Neural progenitor cell (in vitro differentiated cells): Measurements from ENCODE around the gene ARID5A. TPM values are rescaled to one million over a fixed set of nuclear protein-coding genes. Genes with fewer than 3 reads are reported as not detected.

Source experiments
- DNase-seq: peaks from one replicate; pipeline ENCODE4 v3.0.0-alpha.2; 2016; ENCODE audit warnings: low spot score
- H2AFZ ChIP-seq: fragments of 200-600 bp; sonication (generic); replicated peaks from 2 replicates; pipeline ENCODE4 v1.6.1; 2016; ENCODE audit warnings: antibody characterized with exemption
- H3F3A ChIP-seq: fragments of 200-600 bp; sonication (generic); 2 replicates; pipeline ENCODE4 v1.6.1; 2016; ENCODE audit warnings: antibody characterized with exemption, low read depth
- H3K27ac ChIP-seq: fragments of 200-600 bp; sonication (generic); 2 replicates; pipeline ENCODE4 v1.5.1; 2016; ENCODE audit warnings: mild to moderate bottlenecking
- H3K27me3 ChIP-seq: fragments of 200-600 bp; sonication (generic); 2 replicates; pipeline ENCODE4 v1.6.1; 2016; ENCODE audit warnings: mild to moderate bottlenecking, moderate library complexity
- H3K36me3 ChIP-seq: fragments of 200-600 bp; sonication (generic); 2 replicates; pipeline ENCODE4 v1.5.1; 2016
- H3K4me1 ChIP-seq: fragments of 200-600 bp; sonication (generic); 2 replicates; pipeline ENCODE4 v1.6.1; 2016; ENCODE audit warnings: mixed run types
- H3K4me2 ChIP-seq: fragments of 200-600 bp; sonication (generic); 2 replicates; pipeline ENCODE4 v1.6.1; 2016
- H3K4me3 ChIP-seq: fragments of 200-600 bp; sonication (generic); 2 replicates; pipeline ENCODE4 v1.5.1; 2016
- H3K79me2 ChIP-seq: fragments of 200-600 bp; sonication (generic); 2 replicates; pipeline ENCODE4 v1.6.1; 2016; ENCODE audit warnings: low read depth
- H3K9ac ChIP-seq: fragments of 200-600 bp; sonication (generic); 2 replicates; pipeline ENCODE4 v1.6.1; 2016
- H3K9me3 ChIP-seq: fragments of 200-600 bp; sonication (generic); 2 replicates; pipeline ENCODE4 v1.5.1; 2016; ENCODE audit warnings: low read depth
- H4K20me1 ChIP-seq: fragments of 200-600 bp; sonication (generic); 2 replicates; pipeline ENCODE4 v1.6.1; 2016; ENCODE audit warnings: low read depth
- H3K27ac Mint-ChIP-seq: 3 replicates; pipeline ENCODE4 v1.8.0; 2021; ENCODE audit warnings: mixed read lengths
- H3K27me3 Mint-ChIP-seq: 2 replicates; pipeline ENCODE4 v1.8.0; 2022; ENCODE audit warnings: low read depth, mild to moderate bottlenecking, inconsistent platforms, moderate library complexity, mixed read lengths; ENCODE audit not compliant: insufficient read depth
- H3K36me3 Mint-ChIP-seq: 3 replicates; pipeline ENCODE4 v1.8.0; 2021; ENCODE audit warnings: mixed read lengths
- H3K4me1 Mint-ChIP-seq: 3 replicates; pipeline ENCODE4 v1.8.0; 2021; ENCODE audit warnings: mixed read lengths
- H3K4me3 Mint-ChIP-seq: 3 replicates; pipeline ENCODE4 v1.8.0; 2021; ENCODE audit warnings: mild to moderate bottlenecking, moderate library complexity, mixed read lengths
- H3K9me3 Mint-ChIP-seq: 3 replicates; pipeline ENCODE4 v1.8.0; 2020; ENCODE audit warnings: mixed read lengths
- EZH2 ChIP-seq: fragments of 200-600 bp; sonication (generic); IDR thresholded peaks from 2 replicates; pipeline ENCODE4 v1.6.1; 2017; ENCODE audit warnings: antibody characterized with exemption, mild to moderate bottlenecking, moderate library complexity
- EZH2phosphoT487 ChIP-seq: fragments of 200-600 bp; sonication (generic); IDR thresholded peaks from 2 replicates; pipeline ENCODE4 v1.6.1; 2017; ENCODE audit warnings: antibody characterized with exemption
- total RNA-seq: library from RNA; depleted of rRNA; stranded (reverse); fragments of >200 nt; gene quantifications from 2 replicates; pipeline ENCODE4 v1.2.3, GENCODE V29; 2015; ENCODE audit warnings: low replicate concordance
- TF ChIP-seq, protein P1 (sequence below): fragments of 200-600 bp; sonication (generic); IDR thresholded peaks from 2 replicates; pipeline ENCODE4 v1.5.1; 2017; ENCODE audit warnings: antibody characterized with exemption, mild to moderate bottlenecking

The ARID5A gene
- total RNA-seq, 1 donor from 2014 or later: 0.75 TPM

DNA sequence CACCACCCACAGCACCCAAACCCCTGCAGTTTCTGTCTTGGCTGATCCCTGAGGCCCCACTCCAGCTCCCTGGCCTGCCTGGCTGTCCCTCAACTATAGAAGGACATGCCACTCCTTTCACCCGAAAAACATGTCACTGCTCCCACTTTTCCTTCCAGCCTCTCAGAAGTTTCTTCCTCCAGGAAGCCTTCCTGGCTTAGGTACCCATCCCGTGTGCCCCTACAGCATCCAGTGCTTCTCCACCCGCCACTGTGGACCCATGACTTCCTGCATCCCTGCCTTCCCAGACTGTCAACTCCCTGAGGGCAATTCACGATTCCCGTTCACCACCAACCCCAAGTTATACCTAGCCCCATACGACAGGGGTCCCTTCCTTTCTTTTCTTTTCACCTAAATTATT is 21.5 kb downstream of the ARID5A start:
- Histone ChIP-seq H3K9ac (no peak overlapping the region), H3K9me3 (no peaks in the 10 kb centered on the region), H3K36me3 (no peaks in the 10 kb centered on the region), H3K79me2 (no peaks in the 10 kb centered on the region), H3K4me3 (no peak overlapping the region), H3K4me2 (no peak overlapping the region), H3K27me3 (no peaks in the 10 kb centered on the region), H3F3A (no peaks in the 10 kb centered on the region), H3K27ac (no peak overlapping the region), H3K4me1 (no peaks in the 10 kb centered on the region), H2AFZ (no peak overlapping the region), H4K20me1 (no peaks in the 10 kb centered on the region)
- Mint-ChIP-seq H3K4me3 (no peak overlapping the region), H3K36me3 (peaks cover 3% of the 10 kb centered on the region), H3K9me3 (no peaks in the 10 kb centered on the region), H3K27ac (no peak overlapping the region), H3K27me3 (peaks cover 7% of the 10 kb centered on the region), H3K4me1 (no peaks in the 10 kb centered on the region)
- TF ChIP-seq EZH2: no peak
- TF ChIP-seq, protein P1, sequence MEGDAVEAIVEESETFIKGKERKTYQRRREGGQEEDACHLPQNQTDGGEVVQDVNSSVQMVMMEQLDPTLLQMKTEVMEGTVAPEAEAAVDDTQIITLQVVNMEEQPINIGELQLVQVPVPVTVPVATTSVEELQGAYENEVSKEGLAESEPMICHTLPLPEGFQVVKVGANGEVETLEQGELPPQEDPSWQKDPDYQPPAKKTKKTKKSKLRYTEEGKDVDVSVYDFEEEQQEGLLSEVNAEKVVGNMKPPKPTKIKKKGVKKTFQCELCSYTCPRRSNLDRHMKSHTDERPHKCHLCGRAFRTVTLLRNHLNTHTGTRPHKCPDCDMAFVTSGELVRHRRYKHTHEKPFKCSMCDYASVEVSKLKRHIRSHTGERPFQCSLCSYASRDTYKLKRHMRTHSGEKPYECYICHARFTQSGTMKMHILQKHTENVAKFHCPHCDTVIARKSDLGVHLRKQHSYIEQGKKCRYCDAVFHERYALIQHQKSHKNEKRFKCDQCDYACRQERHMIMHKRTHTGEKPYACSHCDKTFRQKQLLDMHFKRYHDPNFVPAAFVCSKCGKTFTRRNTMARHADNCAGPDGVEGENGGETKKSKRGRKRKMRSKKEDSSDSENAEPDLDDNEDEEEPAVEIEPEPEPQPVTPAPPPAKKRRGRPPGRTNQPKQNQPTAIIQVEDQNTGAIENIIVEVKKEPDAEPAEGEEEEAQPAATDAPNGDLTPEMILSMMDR: no peak
- no peak for TF ChIP-seq EZH2phosphoT487
- no peak for DNase-seq

DNA sequence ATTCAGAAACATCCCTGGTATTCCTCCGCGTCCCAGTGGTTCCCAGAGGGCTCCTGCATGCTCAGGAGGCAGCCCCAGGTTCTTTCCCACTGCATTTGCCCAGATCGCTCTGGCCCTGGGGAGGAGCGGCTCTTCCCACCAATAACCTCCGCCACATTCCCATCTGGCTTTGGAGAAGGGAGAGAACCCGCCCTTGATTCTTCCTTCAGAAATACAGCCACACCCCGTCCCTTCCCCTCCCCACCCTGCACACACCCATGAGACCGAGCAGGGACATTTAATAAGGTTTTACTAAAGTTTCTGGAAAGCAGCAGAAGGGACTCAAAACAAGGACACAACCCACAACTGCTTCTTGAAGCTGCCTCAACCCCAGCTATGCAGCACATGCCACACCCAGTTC is 21.9 kb downstream of the ARID5A start:
- no peaks in the 10 kb centered on the region for H3K4me1 ChIP-seq
- no peaks in the 10 kb centered on the region for H3K9me3 Mint-ChIP-seq
- H3K36me3 ChIP-seq: no peaks in the 10 kb centered on the region
- no peaks in the 10 kb centered on the region for H3K9me3 ChIP-seq
- H3K4me3 Mint-ChIP-seq: no peak overlapping the region
- H3K27ac Mint-ChIP-seq: no peak overlapping the region
- no peaks in the 10 kb centered on the region for H3F3A ChIP-seq
- no peak overlapping the region for H3K27ac ChIP-seq
- peaks cover 7% of the 10 kb centered on the region for H3K27me3 Mint-ChIP-seq
- H3K4me1 Mint-ChIP-seq: no peaks in the 10 kb centered on the region
- no peaks in the 10 kb centered on the region for H4K20me1 ChIP-seq
- H2AFZ ChIP-seq: no peak overlapping the region
- no peaks in the 10 kb centered on the region for H3K79me2 ChIP-seq
- no peak overlapping the region for H3K9ac ChIP-seq
- TF ChIP-seq EZH2phosphoT487 (no peak), EZH2 (no peak)
- TF ChIP-seq, protein P1: no peak
- no peak overlapping the region for H3K4me3 ChIP-seq
- H3K36me3 Mint-ChIP-seq: peaks cover 3% of the 10 kb centered on the region
- H3K4me2 ChIP-seq: no peak overlapping the region
- H3K27me3 ChIP-seq: no peaks in the 10 kb centered on the region
- DNase-seq: no peak

DNA sequence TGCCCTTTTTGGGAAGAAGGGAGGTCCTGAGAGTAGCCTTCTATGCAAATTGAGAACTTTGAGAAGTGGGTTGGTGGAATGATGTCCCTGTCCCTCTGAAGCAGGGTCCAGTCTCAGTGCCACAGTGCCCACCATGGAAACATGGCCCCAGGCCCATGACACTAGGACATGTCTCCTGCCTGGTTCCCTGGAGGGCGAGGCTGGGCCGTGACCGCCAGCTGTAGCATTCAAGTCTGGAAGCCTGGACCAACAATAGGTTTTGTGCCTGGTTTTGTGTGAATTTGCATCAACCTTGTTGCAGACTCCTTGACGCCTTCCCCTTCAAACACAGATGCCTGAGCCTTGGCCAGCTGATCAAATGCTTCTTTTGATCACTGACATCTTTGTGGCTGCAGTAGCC is 27.5 kb downstream of the ARID5A start:
- H3K36me3 ChIP-seq: no peaks in the 10 kb centered on the region

More for the DNA sequence above, 27.5 kb downstream of the ARID5A start:
- DNase-seq: no peak
- Mint-ChIP-seq H3K36me3 (peaks cover 2% of the 10 kb centered on the region), H3K9me3 (no peaks in the 10 kb centered on the region), H3K27ac (no peak overlapping the region), H3K4me3 (no peak overlapping the region), H3K4me1 (no peaks in the 10 kb centered on the region), H3K27me3 (peaks cover 2% of the 10 kb centered on the region)
- no peak overlapping the region for H3K4me3 ChIP-seq
- peaks cover 9% of the 10 kb centered on the region for H3K4me1 ChIP-seq
- H3K27ac ChIP-seq: no peak overlapping the region
- no peak overlapping the region for H3K4me2 ChIP-seq
- H3K9ac ChIP-seq: no peak overlapping the region
- H4K20me1 ChIP-seq: no peaks in the 10 kb centered on the region
- TF ChIP-seq EZH2phosphoT487: no peak
- TF ChIP-seq, protein P1: no peak
- no peak for TF ChIP-seq EZH2
- no peaks in the 10 kb centered on the region for H3K9me3 ChIP-seq
- no peaks in the 10 kb centered on the region for H3K79me2 ChIP-seq
- no peaks in the 10 kb centered on the region for H3K27me3 ChIP-seq
- no peak overlapping the region for H2AFZ ChIP-seq
- H3F3A ChIP-seq: peaks cover 12% of the 10 kb centered on the region
